Upper lobe of left lung (tissue), 4 donors: ENCODE data around the gene HS3ST6.
"Not testable (repeated sequence)": the region's sequence is repeated elsewhere in the genome, so short reads cannot be mapped to it uniquely, and the experiment has no call there.

Experiments
- EP300 ChIP-seq, 4 donors: sonication (generic); formaldehyde crosslinking; IDR thresholded peaks; one replicate each; pipeline ENCODE4 v1.5.1; 2017; ENCODE audit warnings: antibody characterized with exemption in 4 of 4, control low read depth in 2 of 4
- POLR2AphosphoS5 ChIP-seq, 2 donors: sonication (generic); formaldehyde crosslinking; IDR thresholded peaks; one replicate each; pipeline ENCODE4 v1.5.1; 2017; ENCODE audit warnings: antibody characterized with exemption in 2 of 2
- TF ChIP-seq, protein P1 (sequence below), 6 experiments: fragments of 450-650 bp in 4 of 6; fragments of 200-600 bp in 2 of 6; sonication (generic) in 2 of 6; IDR thresholded peaks; one replicate each; pipeline ENCODE4 v1.5.1; 2016 to 2019; ENCODE audit warnings: antibody characterized with exemption in 6 of 6

- TF ChIP-seq POLR2AphosphoS5, EP300 (IDR thresholded peaks at IDR 0.05): not testable (repeated sequence)
- TF ChIP-seq, protein P1, sequence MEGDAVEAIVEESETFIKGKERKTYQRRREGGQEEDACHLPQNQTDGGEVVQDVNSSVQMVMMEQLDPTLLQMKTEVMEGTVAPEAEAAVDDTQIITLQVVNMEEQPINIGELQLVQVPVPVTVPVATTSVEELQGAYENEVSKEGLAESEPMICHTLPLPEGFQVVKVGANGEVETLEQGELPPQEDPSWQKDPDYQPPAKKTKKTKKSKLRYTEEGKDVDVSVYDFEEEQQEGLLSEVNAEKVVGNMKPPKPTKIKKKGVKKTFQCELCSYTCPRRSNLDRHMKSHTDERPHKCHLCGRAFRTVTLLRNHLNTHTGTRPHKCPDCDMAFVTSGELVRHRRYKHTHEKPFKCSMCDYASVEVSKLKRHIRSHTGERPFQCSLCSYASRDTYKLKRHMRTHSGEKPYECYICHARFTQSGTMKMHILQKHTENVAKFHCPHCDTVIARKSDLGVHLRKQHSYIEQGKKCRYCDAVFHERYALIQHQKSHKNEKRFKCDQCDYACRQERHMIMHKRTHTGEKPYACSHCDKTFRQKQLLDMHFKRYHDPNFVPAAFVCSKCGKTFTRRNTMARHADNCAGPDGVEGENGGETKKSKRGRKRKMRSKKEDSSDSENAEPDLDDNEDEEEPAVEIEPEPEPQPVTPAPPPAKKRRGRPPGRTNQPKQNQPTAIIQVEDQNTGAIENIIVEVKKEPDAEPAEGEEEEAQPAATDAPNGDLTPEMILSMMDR (IDR thresholded peaks at IDR 0.05) = not testable (repeated sequence)
Observed at GRCh38 chr16:1881172-1881571, 37.0 kb downstream of the HS3ST6 start.
